Suprapubic skin (tissue), 4 donors: Measurements from ENCODE around the gene PARD3B. TPM values are rescaled to one million over a fixed set of nuclear protein-coding genes. Genes with fewer than 3 reads are reported as not detected.

Source experiments
- DNase-seq, 2 donors: peaks; one replicate each; pipeline ENCODE4 v3.0.0-alpha.2; 2019; ENCODE audit warnings: low spot score in 2 of 2
- H3K27ac ChIP-seq: fragments of 200-600 bp; sonication (generic); one replicate; pipeline ENCODE4 v1.5.1; 2019
- H3K27me3 ChIP-seq: fragments of 200-600 bp; sonication (generic); one replicate; pipeline ENCODE4 v1.5.1; 2019
- H3K36me3 ChIP-seq: fragments of 200-600 bp; sonication (generic); one replicate; pipeline ENCODE4 v1.5.1; 2019
- H3K4me1 ChIP-seq: fragments of 200-600 bp; sonication (generic); one replicate; pipeline ENCODE4 v1.5.1; 2019
- H3K4me3 ChIP-seq: fragments of 200-600 bp; sonication (generic); one replicate; pipeline ENCODE4 v1.5.1; 2019; ENCODE audit warnings: mild to moderate bottlenecking
- H3K9me3 ChIP-seq: fragments of 200-600 bp; sonication (generic); one replicate; pipeline ENCODE4 v1.5.1; 2019
- CTCF ChIP-seq, 2 donors: fragments of 200-600 bp in 1 of 2; fragments of 450-650 bp in 1 of 2; sonication (generic) in 1 of 2; IDR thresholded peaks; one replicate each; pipeline ENCODE4 v1.5.1; 2016 to 2019; ENCODE audit warnings: antibody characterized with exemption in 2 of 2, mild to moderate bottlenecking in 1 of 2, moderate library complexity in 1 of 2
- EP300 ChIP-seq: sonication (generic); formaldehyde crosslinking; IDR thresholded peaks from one replicate; pipeline ENCODE4 v1.6.1; 2017; ENCODE audit warnings: antibody characterized with exemption
- POLR2A ChIP-seq, 2 donors: fragments of 450-650 bp; IDR thresholded peaks; one replicate each; pipeline ENCODE4 v1.6.1; 2017; ENCODE audit warnings: antibody characterized with exemption in 2 of 2, mild to moderate bottlenecking in 2 of 2, moderate library complexity in 2 of 2
- POLR2AphosphoS5 ChIP-seq, 3 donors: sonication (generic); formaldehyde crosslinking; IDR thresholded peaks; one replicate each; pipeline ENCODE4 v1.6.1; 2017; ENCODE audit warnings: antibody characterized with exemption in 3 of 3
- WGBS: methylation state at CpG from one replicate; pipeline ENCODE4 v1.1.5; 2018; 5-methylcytosine and 5-hydroxymethylcytosine counted together
- total RNA-seq, 4 donors: library from RNA; depleted of rRNA; stranded (reverse); fragments of >200 nt; gene quantifications; one replicate each; pipeline ENCODE4 v1.1.0, GENCODE V29; 2016

The PARD3B gene
- total RNA-seq, 4 donors from 2014 or later, result 12.5 to 18.9 (median 15.5) TPM

- Histone ChIP-seq H3K9me3 (no peaks in the 10 kb centered on the region), H3K36me3 (no peaks in the 10 kb centered on the region), H3K4me3 (no peak overlapping the region), H3K4me1 (peaks cover 4% of the 10 kb centered on the region), H3K27ac (no peak overlapping the region), H3K27me3 (no peaks in the 10 kb centered on the region)
- TF ChIP-seq CTCF (IDR thresholded peaks at IDR 0.05) (no peak), POLR2AphosphoS5 (IDR thresholded peaks at IDR 0.05) (no peak), POLR2A (IDR thresholded peaks at IDR 0.05) (no peak), EP300 (no peak)
- WGBS, result 72% methylated on average over 1 of the region's 1 CpG
- no peak for DNase-seq
Observed at GRCh38 chr2:204781941-204782340, 236.7 kb downstream of the PARD3B start.

GRCh38 chr2:204790076-204790475 lies 244.8 kb downstream of the PARD3B start:
- Histone ChIP-seq H3K27ac (no peak overlapping the region), H3K9me3 (no peaks in the 10 kb centered on the region), H3K36me3 (no peaks in the 10 kb centered on the region), H3K4me1 (no peaks in the 10 kb centered on the region), H3K4me3 (no peak overlapping the region), H3K27me3 (no peaks in the 10 kb centered on the region)
- no peak for DNase-seq
- TF ChIP-seq POLR2AphosphoS5 (IDR thresholded peaks at IDR 0.05) (no peak), POLR2A (IDR thresholded peaks at IDR 0.05) (no peak), CTCF (IDR thresholded peaks at IDR 0.05) (no peak), EP300 (no peak)
- WGBS, result 89% methylated on average over 3 of the region's 3 CpGs

GRCh38 chr2:204791230-204791629 lies 246.0 kb downstream of the PARD3B start:
- no peaks in the 10 kb centered on the region for H3K36me3 ChIP-seq
- H3K27ac ChIP-seq, result no peak overlapping the region
- H3K27me3 ChIP-seq, result no peaks in the 10 kb centered on the region
- no peak for TF ChIP-seq POLR2A (IDR thresholded peaks at IDR 0.05)
- no peak for TF ChIP-seq CTCF (IDR thresholded peaks at IDR 0.05)
- TF ChIP-seq POLR2AphosphoS5 (IDR thresholded peaks at IDR 0.05), result no peak
- no peak for TF ChIP-seq EP300
- no peaks in the 10 kb centered on the region for H3K9me3 ChIP-seq
- no peak for DNase-seq
- no peak overlapping the region for H3K4me3 ChIP-seq
- H3K4me1 ChIP-seq, result no peaks in the 10 kb centered on the region

GRCh38 chr2:204794624-204795023 lies 249.3 kb downstream of the PARD3B start:
- no peak for DNase-seq
- Histone ChIP-seq H3K4me1 (no peaks in the 10 kb centered on the region), H3K27me3 (no peaks in the 10 kb centered on the region), H3K27ac (no peak overlapping the region), H3K4me3 (no peak overlapping the region), H3K36me3 (no peaks in the 10 kb centered on the region), H3K9me3 (no peaks in the 10 kb centered on the region)
- 95% methylated on average over 2 of the region's 2 CpGs for WGBS
- TF ChIP-seq POLR2AphosphoS5 (IDR thresholded peaks at IDR 0.05) (no peak), EP300 (no peak), CTCF (IDR thresholded peaks at IDR 0.05) (no peak), POLR2A (IDR thresholded peaks at IDR 0.05) (no peak)

- H3K27me3 ChIP-seq, result no peaks in the 10 kb centered on the region
- WGBS, result 36% methylated on average over 1 of the region's 1 CpG
- TF ChIP-seq POLR2AphosphoS5 (IDR thresholded peaks at IDR 0.05), result no peak
- no peak for TF ChIP-seq CTCF (IDR thresholded peaks at IDR 0.05)
- no peak for TF ChIP-seq EP300
- no peak for TF ChIP-seq POLR2A (IDR thresholded peaks at IDR 0.05)
- no peaks in the 10 kb centered on the region for H3K36me3 ChIP-seq
- H3K9me3 ChIP-seq, result no peaks in the 10 kb centered on the region
- no peak overlapping the region for H3K4me3 ChIP-seq
- no peak overlapping the region for H3K27ac ChIP-seq
- H3K4me1 ChIP-seq, result no peaks in the 10 kb centered on the region
- no peak for DNase-seq
Observed at GRCh38 chr2:204795156-204795555, 249.9 kb downstream of the PARD3B start.
